Body of pancreas (tissue), 4 donors: ENCODE data around the gene GMDS. TPM values are rescaled to one million over a fixed set of nuclear protein-coding genes. Genes with fewer than 3 reads are reported as not detected.

Experiments used
- ATAC-seq: fragments of 150-250 bp; one replicate; pipeline ENCODE4 v1.9.1; 2016
- DNase-seq, 4 donors: peaks; one replicate each; pipeline ENCODE4 v3.0.0-alpha.2; 2019
- H3K27ac ChIP-seq, 4 donors: fragments of 200-600 bp; sonication (generic); 1 replicate in 3 of 4; 2 replicates in 1 of 4; pipeline versions ENCODE4 v1.5.1 to v1.6.1; 2016 to 2019; ENCODE audit warnings: mild to moderate bottlenecking in 1 of 4, mixed read lengths in 1 of 4, moderate library complexity in 1 of 4
- H3K27me3 ChIP-seq, 2 donors: fragments of 200-600 bp; sonication (generic); one replicate each; pipeline ENCODE4 v1.6.0; 2016; ENCODE audit warnings: mild to moderate bottlenecking in 1 of 2
- H3K36me3 ChIP-seq, 2 donors: fragments of 200-600 bp; sonication (generic); replicated peaks in 1 of 2; 2 replicates each; pipeline ENCODE4 v1.5.1; 2016; ENCODE audit warnings: low read depth in 2 of 2; ENCODE audit not compliant: insufficient read depth in 1 of 2
- H3K4me1 ChIP-seq: fragments of 200-600 bp; sonication (generic); one replicate; pipeline ENCODE4 v1.6.0; 2016
- H3K4me3 ChIP-seq, 2 donors: fragments of 200-600 bp; sonication (generic); 1 replicate in 1 of 2; 2 replicates in 1 of 2; pipeline ENCODE4 v1.5.1; 2016 to 2019
- H3K9me3 ChIP-seq, 3 donors: fragments of 200-600 bp; sonication (generic); 1 replicate in 2 of 3; 2 replicates in 1 of 3; pipeline ENCODE4 v1.5.1; 2016
- CTCF ChIP-seq, 7 experiments: fragments of 450-650 bp in 4 of 7; fragments of 200-600 bp in 3 of 7; sonication (generic) in 3 of 7; IDR thresholded peaks; one replicate each; pipeline ENCODE4 v1.5.1; 2016 to 2019; ENCODE audit warnings: antibody characterized with exemption in 7 of 7
- POLR2A ChIP-seq, 3 donors: fragments of 450-650 bp; IDR thresholded peaks; one replicate each; pipeline ENCODE4 v1.6.1; 2016; ENCODE audit warnings: antibody characterized with exemption in 3 of 3, mild to moderate bottlenecking in 2 of 3
- WGBS, 2 donors: methylation state at CpG; one replicate each; pipeline ENCODE4 v1.1.5; 2017; 5-methylcytosine and 5-hydroxymethylcytosine counted together
- intact Hi-C: fragments of 100-400 bp; cut with DNase I; formaldehyde crosslinking; loops from one replicate; pipeline ENCODE4 v1.15.1; 2023
- total RNA-seq, 2 donors: library from RNA; depleted of rRNA; stranded (reverse); fragments of >200 nt; gene quantifications; one replicate each; pipeline ENCODE4 v1.1.0, GENCODE V29; 2016

Gene GMDS
- total RNA-seq, 2 donors from 2014 or later, result 34.5 to 63.3 TPM

GRCh38 chr6:1749041-1749440 lies 496.4 kb downstream of the GMDS start:
- H3K9me3 ChIP-seq, result no peaks in the 10 kb centered on the region
- WGBS, 2 donors, result 95 to 98% methylated on average over 6 of the region's 6 CpGs
- H3K27me3 ChIP-seq, result no peaks in the 10 kb centered on the region
- H3K4me3 ChIP-seq, result no peak overlapping the region
- H3K36me3 ChIP-seq, result no peaks in the 10 kb centered on the region
- intact Hi-C loops, result no loop called here
- H3K4me1 ChIP-seq, result no peaks in the 10 kb centered on the region
- TF ChIP-seq CTCF (IDR thresholded peaks at IDR 0.05), result no peak
- no peak for TF ChIP-seq POLR2A (IDR thresholded peaks at IDR 0.05)
- H3K27ac ChIP-seq, result no peak overlapping the region
- no peak for ATAC-seq
- no peak for DNase-seq

GRCh38 chr6:1747531-1747930 lies 497.9 kb downstream of the GMDS start:
- no peak overlapping the region for H3K4me3 ChIP-seq
- no peaks in the 10 kb centered on the region for H3K36me3 ChIP-seq
- no peak for ATAC-seq
- H3K4me1 ChIP-seq, result no peaks in the 10 kb centered on the region
- intact Hi-C loops, result no loop called here
- DNase-seq, result no peak
- WGBS, 2 donors, result 56 to 75% methylated on average over 5 of the region's 5 CpGs
- no peaks in the 10 kb centered on the region for H3K9me3 ChIP-seq
- H3K27me3 ChIP-seq, result no peaks in the 10 kb centered on the region
- TF ChIP-seq POLR2A (IDR thresholded peaks at IDR 0.05) (no peak), CTCF (IDR thresholded peaks at IDR 0.05) (no peak)
- no peak overlapping the region for H3K27ac ChIP-seq

GRCh38 chr6:1747003-1747402 lies 498.4 kb downstream of the GMDS start:
- no peak overlapping the region for H3K27ac ChIP-seq
- H3K4me1 ChIP-seq, result no peaks in the 10 kb centered on the region
- intact Hi-C loops, result no loop called here
- TF ChIP-seq POLR2A (IDR thresholded peaks at IDR 0.05) (no peak), CTCF (IDR thresholded peaks at IDR 0.05) (no peak)
- no peaks in the 10 kb centered on the region for H3K9me3 ChIP-seq
- no peak for ATAC-seq
- no peaks in the 10 kb centered on the region for H3K27me3 ChIP-seq
- WGBS, 2 donors, result 52 to 55% methylated on average over 4 of the region's 4 CpGs
- no peaks in the 10 kb centered on the region for H3K36me3 ChIP-seq
- no peak for DNase-seq
- H3K4me3 ChIP-seq, result no peak overlapping the region

GRCh38 chr6:1745814-1746213 lies 499.6 kb downstream of the GMDS start:
- Histone ChIP-seq H3K9me3 (no peaks in the 10 kb centered on the region), H3K4me1 (no peaks in the 10 kb centered on the region), H3K27ac (no peak overlapping the region), H3K27me3 (no peaks in the 10 kb centered on the region), H3K4me3 (no peak overlapping the region), H3K36me3 (no peaks in the 10 kb centered on the region)
- no peak for TF ChIP-seq CTCF (IDR thresholded peaks at IDR 0.05)
- no peak for TF ChIP-seq POLR2A (IDR thresholded peaks at IDR 0.05)
- no peak for DNase-seq
- intact Hi-C loops, result no loop called here
- 80 to 88% methylated on average over 8 of the region's 8 CpGs for WGBS, 2 donors
- no peak for ATAC-seq

GRCh38 chr6:1744543-1744942 lies 500.9 kb downstream of the GMDS start:
- ATAC-seq (no peak), DNase-seq (no peak)
- Histone ChIP-seq H3K4me1 (no peaks in the 10 kb centered on the region), H3K27ac (no peak overlapping the region), H3K27me3 (no peaks in the 10 kb centered on the region), H3K9me3 (no peaks in the 10 kb centered on the region), H3K4me3 (no peak overlapping the region), H3K36me3 (no peaks in the 10 kb centered on the region)
- intact Hi-C loops, result no loop called here
- 92 to 95% methylated on average over 8 to 9 of the region's 9 CpGs for WGBS, 2 donors
- TF ChIP-seq POLR2A (IDR thresholded peaks at IDR 0.05) (no peak), CTCF (IDR thresholded peaks at IDR 0.05) (no peak)
